HS-5 (cell line): ENCODE measurements around the gene SPIRE2.
"Not testable (repeated sequence)": the region's sequence is repeated elsewhere in the genome, so short reads cannot be mapped to it uniquely, and the experiment has no call there.

ENCODE experiments used
- DNase-seq: peaks from one replicate; pipeline ENCODE4 v3.0.0-alpha.2; 2012; ENCODE audit warnings: low read depth

SPIRE2 gene, protein sequence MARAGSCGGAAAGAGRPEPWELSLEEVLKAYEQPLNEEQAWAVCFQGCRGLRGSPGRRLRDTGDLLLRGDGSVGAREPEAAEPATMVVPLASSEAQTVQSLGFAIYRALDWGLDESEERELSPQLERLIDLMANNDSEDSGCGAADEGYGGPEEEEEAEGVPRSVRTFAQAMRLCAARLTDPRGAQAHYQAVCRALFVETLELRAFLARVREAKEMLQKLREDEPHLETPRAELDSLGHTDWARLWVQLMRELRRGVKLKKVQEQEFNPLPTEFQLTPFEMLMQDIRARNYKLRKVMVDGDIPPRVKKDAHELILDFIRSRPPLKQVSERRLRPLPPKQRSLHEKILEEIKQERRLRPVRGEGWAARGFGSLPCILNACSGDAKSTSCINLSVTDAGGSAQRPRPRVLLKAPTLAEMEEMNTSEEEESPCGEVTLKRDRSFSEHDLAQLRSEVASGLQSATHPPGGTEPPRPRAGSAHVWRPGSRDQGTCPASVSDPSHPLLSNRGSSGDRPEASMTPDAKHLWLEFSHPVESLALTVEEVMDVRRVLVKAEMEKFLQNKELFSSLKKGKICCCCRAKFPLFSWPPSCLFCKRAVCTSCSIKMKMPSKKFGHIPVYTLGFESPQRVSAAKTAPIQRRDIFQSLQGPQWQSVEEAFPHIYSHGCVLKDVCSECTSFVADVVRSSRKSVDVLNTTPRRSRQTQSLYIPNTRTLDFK

GRCh38 chr16:89828199-89828869 is at the start of gene SPIRE2:
SPIRE2 (plus strand) TSS chr16:89828475; CDS start chr16:89828551, 76 bp downstream.
- no peak for DNase-seq

DNA sequence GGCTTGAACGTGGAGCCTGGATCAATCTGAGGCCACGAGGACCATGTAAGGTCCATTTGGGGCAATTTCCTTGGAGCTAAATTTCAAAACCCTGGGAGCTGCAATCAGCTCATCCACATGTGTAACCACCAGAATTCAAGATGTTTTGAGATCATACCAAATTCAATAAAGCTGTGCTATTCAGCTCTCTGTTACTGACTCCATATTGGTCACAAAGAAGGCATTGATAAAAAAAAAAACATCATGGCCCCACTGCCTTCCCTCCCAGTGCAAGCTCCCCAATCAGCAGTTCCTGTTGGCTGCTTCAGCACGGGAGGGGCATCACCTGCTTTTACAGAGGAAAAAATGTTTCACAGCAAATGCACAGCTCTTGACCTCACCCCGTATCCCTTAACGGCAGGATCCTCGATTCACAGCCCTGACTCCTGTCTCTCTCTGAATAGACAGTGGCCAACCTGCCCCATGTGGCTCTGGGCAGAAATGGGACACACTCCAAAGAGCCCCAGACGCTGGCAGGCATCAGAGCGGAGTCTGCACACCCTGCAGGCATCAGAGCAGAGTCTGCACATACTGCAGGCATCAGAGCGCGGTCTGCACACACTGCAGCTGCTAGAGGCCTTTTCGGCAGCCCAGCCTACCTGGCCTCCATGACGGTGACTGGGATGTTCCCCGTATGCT is 48.9 kb upstream of the SPIRE2 start:
- DNase-seq = no peak

GRCh38 chr16:89779909-89780305 is 48.4 kb upstream of the SPIRE2 start:
- no peak for DNase-seq

- DNase-seq = no peak
Measured at GRCh38 chr16:89782489-89782888, 45.8 kb upstream of the SPIRE2 start.

DNA sequence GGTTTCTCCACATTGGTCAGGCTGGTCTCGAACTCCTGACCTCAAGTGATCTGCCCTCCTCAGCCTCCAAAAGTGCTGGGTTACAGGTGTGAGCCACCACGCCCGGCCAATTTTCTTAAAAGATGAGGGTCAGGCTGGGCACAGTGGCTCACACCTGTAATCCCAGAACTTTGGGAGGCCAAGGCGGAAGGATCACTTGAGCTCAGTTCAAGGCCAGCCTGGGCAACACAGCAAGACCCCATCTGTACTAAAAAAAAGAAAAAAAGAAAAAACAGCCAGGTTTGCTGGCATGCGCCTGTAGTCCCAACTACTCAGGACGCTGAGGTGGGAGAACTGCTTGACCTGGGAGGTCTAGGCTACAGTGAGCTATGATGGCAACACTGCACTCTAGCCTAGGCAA is 44.3 kb upstream of the SPIRE2 start:
- DNase-seq = not testable (repeated sequence)

DNA sequence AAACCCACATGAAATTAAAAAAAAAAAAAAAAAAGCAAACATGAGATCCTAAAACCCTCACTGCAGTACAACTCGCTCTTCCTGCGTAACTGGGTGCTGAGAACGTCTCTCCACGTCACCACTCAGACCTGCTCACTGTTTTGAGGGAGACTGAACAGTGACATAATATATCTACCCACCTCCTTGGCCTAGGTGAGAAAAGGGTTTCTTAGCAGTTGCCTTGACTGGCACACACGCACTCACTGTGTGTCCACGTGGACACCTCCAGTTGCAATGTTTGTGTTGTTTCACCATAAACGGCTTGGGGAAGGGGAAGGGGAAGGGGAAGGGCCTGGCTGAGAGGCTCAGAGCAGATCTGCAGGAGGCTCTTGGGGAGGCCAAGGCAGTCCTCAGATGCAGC is 43.9 kb upstream of the SPIRE2 start:
- no peak for DNase-seq

- no peak for DNase-seq
Measured at GRCh38 chr16:89785523-89786155, 42.6 kb upstream of the SPIRE2 start.

DNA sequence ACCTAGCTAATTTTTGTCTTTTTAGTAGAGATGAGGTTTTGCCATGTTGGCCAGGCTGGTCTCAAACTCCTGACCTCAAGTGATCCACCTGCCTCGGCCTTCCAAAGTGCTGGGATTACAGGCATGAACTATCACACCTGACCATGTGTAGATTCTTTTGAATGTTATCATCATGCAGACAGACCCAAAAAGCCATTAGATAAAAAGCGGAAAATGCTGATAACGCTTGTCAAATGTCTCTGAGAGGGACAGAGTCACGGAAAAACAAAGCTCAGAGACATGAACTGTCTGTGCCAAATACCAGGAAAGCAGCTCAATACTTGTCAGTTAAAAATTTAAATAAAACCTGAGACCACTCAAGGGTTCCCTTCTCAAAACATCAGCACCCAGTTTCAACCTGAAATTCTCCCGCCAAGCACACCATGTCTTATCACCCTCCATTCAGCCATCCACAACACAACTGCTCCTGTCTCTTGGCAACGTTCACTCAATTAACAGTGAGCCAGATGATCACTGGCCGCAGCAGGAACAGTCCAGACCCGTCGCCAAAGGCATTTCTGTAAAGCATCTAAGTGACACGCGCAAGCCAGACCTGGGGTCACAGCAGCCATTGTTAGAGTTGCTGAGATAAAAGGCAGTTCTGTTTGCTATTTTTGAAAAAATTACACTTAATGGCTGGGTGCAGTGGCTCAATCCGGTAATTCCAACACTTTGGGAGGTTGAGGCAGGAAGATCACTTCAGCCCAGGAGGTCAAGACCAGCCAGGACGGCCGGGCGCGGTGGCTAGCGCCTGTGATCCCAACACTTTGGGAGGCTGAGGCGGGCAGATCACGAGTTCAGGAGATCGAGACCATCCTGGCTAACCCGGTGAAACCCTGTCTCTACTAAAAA is 41.6 kb upstream of the SPIRE2 start:
- no peak for DNase-seq

DNA sequence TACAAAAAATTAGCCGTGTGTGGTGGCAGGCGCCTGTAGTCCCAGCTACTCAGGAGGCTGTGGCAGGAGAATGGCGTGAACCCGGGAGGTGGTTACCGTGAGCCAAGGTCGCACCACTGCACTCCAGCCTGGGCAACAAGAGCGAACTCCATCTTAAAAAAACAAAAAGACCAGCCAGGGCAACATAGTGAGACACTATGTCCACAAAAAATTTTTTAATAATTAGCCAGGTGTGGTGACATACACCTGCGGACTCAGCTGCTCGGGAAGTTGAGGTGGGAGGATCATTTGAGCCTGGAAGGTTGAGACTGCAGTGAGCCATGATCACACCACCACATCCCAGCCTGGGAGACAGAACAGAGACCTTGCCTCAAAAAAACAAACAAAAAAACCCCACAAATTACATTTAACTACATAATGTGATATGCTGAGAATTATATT is 40.9 kb upstream of the SPIRE2 start:
- DNase-seq = no peak

GRCh38 chr16:89791278-89791995 is 36.8 kb upstream of the SPIRE2 start:
- no peak for DNase-seq

DNA sequence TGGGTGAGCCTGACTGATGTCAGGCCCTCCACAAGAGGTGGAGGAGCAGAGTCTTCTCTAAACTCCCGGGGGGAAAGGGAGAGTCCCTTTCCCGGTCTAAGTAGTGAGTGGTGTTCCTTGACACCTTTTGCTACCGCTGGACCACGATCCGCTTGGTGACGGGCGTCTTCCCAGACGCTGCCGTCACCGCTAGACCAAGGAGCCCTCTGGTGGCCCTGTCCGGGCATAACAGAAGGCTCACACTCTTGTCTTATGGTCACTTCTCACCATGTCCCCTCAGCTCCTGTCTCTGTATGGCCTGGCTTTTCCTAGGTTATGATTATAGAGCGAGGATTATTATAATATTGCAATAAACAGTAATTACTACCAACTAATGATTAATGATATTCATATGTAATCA is 35.2 kb upstream of the SPIRE2 start:
- not testable (repeated sequence) for DNase-seq

- DNase-seq = no peak
Measured at GRCh38 chr16:89793955-89794354, 34.3 kb upstream of the SPIRE2 start.

- DNase-seq = no peak
Measured at GRCh38 chr16:89795676-89796075, 32.6 kb upstream of the SPIRE2 start.

DNA sequence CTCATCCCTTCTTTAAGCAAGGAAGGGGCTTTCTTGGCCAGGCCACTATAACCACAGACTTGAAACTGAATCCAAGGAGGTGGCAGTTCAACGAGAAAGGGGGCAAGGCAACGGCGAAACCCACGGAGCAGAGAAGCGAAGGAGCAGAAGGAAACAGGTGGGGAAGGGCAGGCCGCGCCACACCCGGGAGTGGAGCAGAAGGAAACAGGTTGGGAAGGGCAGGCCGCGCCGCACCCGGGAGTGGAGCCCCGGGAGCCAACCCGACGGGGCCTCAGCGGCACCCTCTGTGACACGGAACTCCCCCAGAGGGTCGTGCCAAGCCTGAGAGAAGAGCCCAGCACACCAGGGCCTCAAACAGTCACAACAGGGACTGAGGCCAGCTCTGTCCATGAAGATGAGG is 32.2 kb upstream of the SPIRE2 start:
- no peak for DNase-seq

DNA sequence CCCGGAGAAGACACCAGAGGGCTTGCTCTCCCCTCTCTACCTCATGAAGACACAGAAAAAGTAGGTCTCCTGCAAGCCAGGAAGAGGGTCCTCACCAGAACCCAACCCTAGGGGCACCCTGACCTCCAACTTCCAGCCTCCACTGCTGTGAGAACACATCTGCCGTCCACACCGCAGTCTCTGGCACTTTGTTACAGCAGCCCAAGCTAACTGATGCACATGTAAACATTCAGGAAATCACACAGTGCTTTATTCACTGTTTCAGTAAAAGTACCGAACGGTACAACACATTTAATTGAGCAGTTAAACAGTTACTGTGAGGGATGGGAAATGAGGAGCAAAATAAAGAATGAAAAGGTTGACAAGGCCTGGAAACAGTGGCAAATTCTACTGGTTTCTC is 30.1 kb upstream of the SPIRE2 start:
- no peak for DNase-seq

DNA sequence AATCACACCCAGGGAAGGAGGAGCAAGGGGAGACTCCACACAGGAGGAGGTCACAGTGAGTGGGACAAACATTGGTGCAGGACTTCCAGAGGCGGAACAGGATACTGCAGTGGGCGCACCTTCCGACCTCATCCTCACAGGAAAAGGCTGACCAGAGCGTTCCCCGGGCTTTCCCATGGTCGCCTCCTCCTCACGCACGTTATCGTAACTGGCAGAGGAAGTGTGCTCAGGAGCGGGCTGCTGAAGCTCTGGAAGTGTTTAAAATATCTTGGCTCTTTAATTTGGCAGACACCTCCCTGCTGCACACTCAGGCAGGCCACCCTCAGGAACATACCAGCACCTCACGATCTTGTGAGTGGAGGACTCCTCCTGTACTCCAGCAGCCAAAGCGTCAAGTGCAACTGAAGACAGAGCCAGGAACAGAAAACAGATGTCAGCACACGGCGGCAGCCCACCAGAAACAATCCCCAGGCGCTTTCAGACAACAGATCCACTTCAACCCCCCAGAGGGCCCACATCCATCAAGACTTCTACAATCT is 29.4 kb upstream of the SPIRE2 start:
- DNase-seq = no peak

DNA sequence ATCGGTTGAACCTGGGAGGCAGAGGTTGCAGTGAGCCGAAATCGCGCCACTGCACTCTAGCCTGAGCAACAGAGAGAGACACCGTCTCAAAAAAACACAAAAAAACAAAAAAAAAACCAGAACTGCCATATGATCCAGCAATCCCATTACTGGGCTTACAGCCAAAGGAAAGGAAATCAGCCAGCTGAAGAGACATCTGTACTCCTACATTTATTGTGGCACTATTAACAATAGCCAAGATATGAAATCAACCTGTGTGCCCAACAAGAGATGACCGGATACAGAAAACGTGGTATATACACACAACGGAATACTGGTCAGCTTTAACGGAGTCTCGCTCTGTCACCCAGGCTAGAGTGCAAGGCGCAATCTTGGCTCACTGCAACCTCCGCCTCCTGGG is 26.5 kb upstream of the SPIRE2 start:
- DNase-seq = no peak

DNA sequence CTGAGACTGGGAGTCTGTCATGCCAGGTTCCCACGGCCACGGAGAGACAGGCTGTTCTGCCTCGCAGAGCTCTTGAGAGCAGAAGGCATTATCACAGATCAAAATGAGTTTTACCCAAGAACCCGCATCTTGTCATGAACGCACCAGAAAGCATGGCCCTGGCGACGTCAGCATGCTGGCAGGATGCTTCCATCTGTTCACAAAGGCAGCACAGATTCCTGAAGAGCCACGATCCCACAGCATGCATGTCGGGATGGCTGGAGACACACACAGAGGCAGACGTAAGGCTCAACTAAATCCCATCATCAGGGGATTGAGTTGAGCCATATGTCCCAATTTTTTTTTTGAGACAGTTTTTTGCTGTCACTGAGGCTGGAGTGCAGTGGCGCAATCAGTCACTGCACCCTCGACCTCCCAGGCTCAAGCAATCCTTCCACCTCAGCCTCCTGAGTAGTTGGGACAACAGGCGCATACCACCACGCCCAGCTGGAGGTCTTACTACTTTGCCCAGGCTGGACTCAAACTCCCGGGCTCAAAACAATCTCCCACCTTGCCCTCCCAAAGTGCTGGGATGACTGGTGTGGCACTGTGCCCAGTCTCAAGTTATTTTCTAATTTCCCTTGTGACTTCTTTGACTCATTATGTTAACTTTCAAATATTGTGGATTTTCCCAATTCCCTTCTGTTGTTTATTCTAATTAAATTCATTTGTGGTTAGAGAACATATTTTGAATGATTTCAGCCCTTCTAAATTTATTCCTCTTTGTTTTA is 23.0 kb upstream of the SPIRE2 start:
- DNase-seq = no peak

- DNase-seq = not testable (repeated sequence)
Measured at GRCh38 chr16:89806589-89807193, 21.6 kb upstream of the SPIRE2 start.
